HPDE6-E6E7 (cell line): Measurements from ENCODE around the gene SYTL2.
"Not testable (repeated sequence)": the region's sequence is repeated elsewhere in the genome, so short reads cannot be mapped to it uniquely, and the experiment has no call there.

Experiments used
- DNase-seq: peaks from one replicate; pipeline ENCODE4 v3.0.0; 2011; ENCODE audit warnings: missing footprints; ENCODE audit errors: extremely low spot score

The SYTL2 gene

GRCh38 chr11:85795712-85796487 lies 15.0 kb downstream of the SYTL2 start:
- DNase-seq, result no peak

GRCh38 chr11:85791409-85791990 lies 19.4 kb downstream of the SYTL2 start:
- DNase-seq, result no peak

GRCh38 chr11:85787809-85788760 lies 22.9 kb downstream of the SYTL2 start:
- DNase-seq, result no peak

- DNase-seq, result no peak
Measured at GRCh38 chr11:85787168-85787567, 23.8 kb downstream of the SYTL2 start.

GRCh38 chr11:85784480-85785265 lies 26.3 kb downstream of the SYTL2 start:
- no peak for DNase-seq

GRCh38 chr11:85783758-85784157 lies 27.2 kb downstream of the SYTL2 start:
- DNase-seq, result no peak

- DNase-seq, result not testable (repeated sequence)
Measured at GRCh38 chr11:85780780-85781517, 30.0 kb downstream of the SYTL2 start.

- DNase-seq, result no peak
Measured at GRCh38 chr11:85779956-85780640, 30.8 kb downstream of the SYTL2 start.

- peak; percentile 15 for DNase-seq
Measured at GRCh38 chr11:85777603-85777972, 33.4 kb downstream of the SYTL2 start.

- DNase-seq, result no peak
Measured at GRCh38 chr11:85776951-85777602, 33.9 kb downstream of the SYTL2 start.

GRCh38 chr11:85774256-85775101 lies 36.5 kb downstream of the SYTL2 start:
- DNase-seq, result no peak

GRCh38 chr11:85772695-85773094 lies 38.2 kb downstream of the SYTL2 start:
- DNase-seq, result no peak

- no peak for DNase-seq
Measured at GRCh38 chr11:85771568-85771967, 39.4 kb downstream of the SYTL2 start.

- no peak for DNase-seq
Measured at GRCh38 chr11:85769771-85770170, 41.2 kb downstream of the SYTL2 start.

GRCh38 chr11:85768473-85769146 lies 42.3 kb downstream of the SYTL2 start:
- DNase-seq, result no peak

- DNase-seq, result no peak
Measured at GRCh38 chr11:85767246-85767945, 43.5 kb downstream of the SYTL2 start.

- DNase-seq, result no peak
Measured at GRCh38 chr11:85766721-85767161, 44.2 kb downstream of the SYTL2 start.

- no peak for DNase-seq
Measured at GRCh38 chr11:85764796-85765195, 46.1 kb downstream of the SYTL2 start.
